MCF 10A (cell line): ENCODE measurements around the gene TMEM147. TPM values are rescaled to one million over a fixed set of nuclear protein-coding genes. Genes with fewer than 3 reads are reported as not detected.

Experiments used
- BruUV-seq: library from RNA; stranded (reverse); fragments of 400-500 nt; replicated peaks from 2 replicates; lab custom pipeline; 2021; lab: Mats Ljungman, UMichigan
- CTCF ChIA-PET: fragments of 300-600 bp; sonication (Branson Sonifier 250); formaldehyde crosslinking; extraction: SDS; loops from one replicate; lab custom pipeline; 2021; ENCODE audit warnings: antibody characterized with exemption, inconsistent platforms; lab: Yijun Ruan, JAX
- POLR2A ChIA-PET: fragments of 300-600, 350-650 bp; sonication (Branson Sonifier 250); formaldehyde crosslinking; extraction: SDS; loops from one replicate; lab custom pipeline; 2020; ENCODE audit warnings: antibody characterized with exemption, inconsistent platforms; lab: Yijun Ruan, JAX
- DNase-seq: peaks from one replicate; pipeline ENCODE4 v3.0.0-alpha.2; 2018; ENCODE audit not compliant: unreplicated experiment
- H3K27ac Mint-ChIP-seq: one replicate; pipeline ENCODE4 v1.8.0; 2022; ENCODE audit warnings: mild to moderate bottlenecking, low read depth, mixed read lengths; ENCODE audit not compliant: unreplicated experiment
- H3K27me3 Mint-ChIP-seq: one replicate; pipeline ENCODE4 v1.8.0; 2022; ENCODE audit warnings: mixed read lengths; ENCODE audit not compliant: insufficient read depth, unreplicated experiment
- H3K36me3 Mint-ChIP-seq: one replicate; pipeline ENCODE4 v1.8.0; 2022; ENCODE audit warnings: mild to moderate bottlenecking, moderate library complexity, mixed read lengths; ENCODE audit not compliant: insufficient read depth, unreplicated experiment
- H3K4me1 Mint-ChIP-seq: one replicate; pipeline ENCODE4 v1.8.0; 2022; ENCODE audit warnings: mixed read lengths; ENCODE audit not compliant: insufficient read depth, unreplicated experiment
- H3K4me3 Mint-ChIP-seq: one replicate; pipeline ENCODE4 v1.8.0; 2022; ENCODE audit warnings: mild to moderate bottlenecking, moderate library complexity, mixed read lengths; ENCODE audit not compliant: unreplicated experiment
- H3K9me3 Mint-ChIP-seq: one replicate; pipeline ENCODE4 v1.8.0; 2022; ENCODE audit warnings: mixed read lengths; ENCODE audit not compliant: unreplicated experiment
- intact Hi-C: fragments of 100-400 bp; cut with micrococcal nuclease; formaldehyde crosslinking; loops from 2 replicates; pipeline ENCODE4 v1.14.1; 2022
- total RNA-seq: library from RNA; stranded (reverse); gene quantifications from 2 replicates; pipeline ENCODE4 v1.2.3, GENCODE V29; 2022
- TF ChIP-seq, protein P1 (sequence below): fragments of 200-600 bp; IDR thresholded peaks from one replicate; pipeline ENCODE4 v1.8.0; 2022; ENCODE audit warnings: antibody characterized with exemption, mild to moderate bottlenecking; ENCODE audit not compliant: unreplicated experiment

The TMEM147 gene
- total RNA-seq, 1 experiment from 2014 or later = 110 TPM

DNA sequence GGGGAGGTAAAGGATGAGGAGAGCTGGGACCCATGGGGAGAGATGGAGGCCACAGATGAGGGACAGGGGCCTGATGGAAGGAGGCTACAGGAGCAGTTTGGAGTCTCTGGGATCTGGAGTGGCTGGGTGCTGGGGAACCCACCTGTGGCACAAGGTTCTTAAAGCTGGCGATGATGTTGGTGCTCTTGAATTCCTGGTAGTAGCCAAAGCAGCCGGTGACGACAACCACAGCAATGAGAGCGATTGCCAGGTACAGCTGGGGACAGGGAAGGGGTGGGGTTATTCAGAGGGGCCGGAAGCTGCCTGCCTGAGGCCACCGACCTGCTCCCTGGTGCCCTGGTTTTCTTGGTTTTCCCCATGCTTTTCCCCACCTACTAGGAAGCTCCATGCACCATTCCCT, 15.3 kb downstream of the TMEM147 start:
- peaks cover 41% of the 10 kb centered on the region for H3K27me3 Mint-ChIP-seq
- POLR2A ChIA-PET = interaction anchor here (0.8 kb wide), 1 partner anchor 23 kb away, joined by 3 read pairs; no protein-coding TSS in a partner anchor
- intact Hi-C loops = no loop called here

DNA sequence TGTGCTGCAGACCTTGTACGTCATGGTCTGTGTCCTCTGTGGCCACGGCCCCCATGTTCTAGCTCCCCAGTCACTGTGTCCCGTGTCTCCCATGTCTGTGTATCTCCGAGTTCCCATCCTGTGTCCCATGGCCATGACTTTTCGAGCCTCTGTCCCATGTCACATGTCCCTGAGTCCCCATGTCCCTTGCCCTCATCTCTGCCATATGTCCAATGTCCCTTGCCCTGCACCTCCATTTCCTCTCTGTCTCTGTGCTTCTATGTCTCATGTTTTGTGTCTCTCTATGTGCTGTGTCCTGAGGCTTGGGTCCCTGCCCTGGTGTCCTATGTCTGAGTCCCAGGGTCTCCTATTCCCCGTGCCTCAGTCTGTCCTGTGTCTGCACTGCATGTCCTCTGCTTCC, 16.0 kb downstream of the TMEM147 start:
- TF ChIP-seq, protein P1, sequence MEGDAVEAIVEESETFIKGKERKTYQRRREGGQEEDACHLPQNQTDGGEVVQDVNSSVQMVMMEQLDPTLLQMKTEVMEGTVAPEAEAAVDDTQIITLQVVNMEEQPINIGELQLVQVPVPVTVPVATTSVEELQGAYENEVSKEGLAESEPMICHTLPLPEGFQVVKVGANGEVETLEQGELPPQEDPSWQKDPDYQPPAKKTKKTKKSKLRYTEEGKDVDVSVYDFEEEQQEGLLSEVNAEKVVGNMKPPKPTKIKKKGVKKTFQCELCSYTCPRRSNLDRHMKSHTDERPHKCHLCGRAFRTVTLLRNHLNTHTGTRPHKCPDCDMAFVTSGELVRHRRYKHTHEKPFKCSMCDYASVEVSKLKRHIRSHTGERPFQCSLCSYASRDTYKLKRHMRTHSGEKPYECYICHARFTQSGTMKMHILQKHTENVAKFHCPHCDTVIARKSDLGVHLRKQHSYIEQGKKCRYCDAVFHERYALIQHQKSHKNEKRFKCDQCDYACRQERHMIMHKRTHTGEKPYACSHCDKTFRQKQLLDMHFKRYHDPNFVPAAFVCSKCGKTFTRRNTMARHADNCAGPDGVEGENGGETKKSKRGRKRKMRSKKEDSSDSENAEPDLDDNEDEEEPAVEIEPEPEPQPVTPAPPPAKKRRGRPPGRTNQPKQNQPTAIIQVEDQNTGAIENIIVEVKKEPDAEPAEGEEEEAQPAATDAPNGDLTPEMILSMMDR = no peak
- CTCF ChIA-PET = no interaction called here
- peaks cover 41% of the 10 kb centered on the region for H3K27me3 Mint-ChIP-seq
- H3K27ac Mint-ChIP-seq = no peak overlapping the region
- H3K9me3 Mint-ChIP-seq = no peaks in the 10 kb centered on the region
- H3K4me1 Mint-ChIP-seq = no peaks in the 10 kb centered on the region
- DNase-seq = no peak
- no peak overlapping the region for H3K4me3 Mint-ChIP-seq
- POLR2A ChIA-PET = no interaction called here
- intact Hi-C loops = no loop called here
- no peaks in the 10 kb centered on the region for H3K36me3 Mint-ChIP-seq
- no TSS peak for BruUV-seq

More for the DNA sequence above, 15.3 kb downstream of the TMEM147 start:
- H3K9me3 Mint-ChIP-seq = no peaks in the 10 kb centered on the region
- CTCF ChIA-PET = interaction anchor here (2.6 kb wide), 1 partner anchor 12 kb away, joined by 15 read pairs; no protein-coding TSS in a partner anchor
- no peak overlapping the region for H3K4me3 Mint-ChIP-seq
- no peak overlapping the region for H3K27ac Mint-ChIP-seq
- BruUV-seq = no TSS peak
- DNase-seq = no peak
- no peaks in the 10 kb centered on the region for H3K36me3 Mint-ChIP-seq
- TF ChIP-seq, protein P1 = no peak
- H3K4me1 Mint-ChIP-seq = no peaks in the 10 kb centered on the region

DNA sequence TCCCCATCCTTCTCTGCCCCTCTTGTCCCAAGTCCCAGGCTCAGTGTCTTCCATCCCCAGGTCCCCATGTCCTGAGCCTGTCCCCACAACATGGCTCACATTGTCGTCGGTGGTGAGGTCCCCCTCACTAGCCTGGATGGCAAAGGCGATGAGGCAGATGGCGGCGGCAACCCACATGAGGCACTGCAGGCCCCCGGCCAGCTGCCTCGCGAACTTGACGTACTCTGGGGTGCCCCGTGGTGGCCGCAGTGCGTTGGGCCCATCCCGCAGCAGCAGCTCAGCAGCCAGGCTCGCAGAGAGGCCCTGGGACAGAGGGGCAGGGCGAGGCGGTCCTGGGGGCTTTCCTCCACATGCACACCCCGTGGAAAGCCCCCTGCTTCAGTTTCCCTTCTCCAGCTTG, 16.9 kb downstream of the TMEM147 start:
- ChIA-PET POLR2A (interaction anchor here (0.6 kb wide), 1 partner anchor 104 kb away, joined by 3 read pairs; the partner anchor contains the start of gene UPK1A), CTCF (no interaction called here)
- H3K27me3 Mint-ChIP-seq = peaks cover 41% of the 10 kb centered on the region
- intact Hi-C loops = no loop called here
- no TSS peak for BruUV-seq
- H3K4me1 Mint-ChIP-seq = no peaks in the 10 kb centered on the region
- H3K36me3 Mint-ChIP-seq = no peaks in the 10 kb centered on the region
- no peak for DNase-seq
- TF ChIP-seq, protein P1 = no peak
- H3K9me3 Mint-ChIP-seq = no peaks in the 10 kb centered on the region
- H3K27ac Mint-ChIP-seq = no peak overlapping the region
- H3K4me3 Mint-ChIP-seq = no peak overlapping the region

DNA sequence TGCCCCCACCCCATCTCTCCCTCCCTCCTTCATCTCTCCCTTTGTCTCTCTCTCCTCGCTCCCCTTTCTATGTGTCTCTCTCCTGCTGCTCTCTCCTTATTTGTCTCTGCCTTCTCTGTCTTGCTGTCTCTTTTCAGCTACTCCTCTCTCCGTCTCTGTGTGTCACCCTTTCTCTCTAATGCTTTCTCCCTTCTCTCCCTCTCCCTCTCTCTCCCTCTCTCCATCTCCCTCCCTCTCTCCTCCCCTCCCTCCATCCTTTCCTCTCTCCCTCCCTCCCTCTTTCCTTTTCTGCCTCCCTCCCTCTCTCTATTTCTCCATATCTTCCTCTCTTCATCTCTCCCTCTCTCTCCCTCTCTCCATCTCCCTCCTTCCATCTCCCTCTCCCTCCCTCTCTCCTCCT, 17.4 kb downstream of the TMEM147 start:
- peaks cover 41% of the 10 kb centered on the region for H3K27me3 Mint-ChIP-seq
- intact Hi-C loops = no loop called here
- H3K27ac Mint-ChIP-seq = no peak overlapping the region
- CTCF ChIA-PET = interaction anchor here (0.7 kb wide), 1 partner anchor 13 kb away, joined by 3 read pairs; no protein-coding TSS in a partner anchor
- TF ChIP-seq, protein P1 = no peak
- no peaks in the 10 kb centered on the region for H3K36me3 Mint-ChIP-seq
- no peaks in the 10 kb centered on the region for H3K9me3 Mint-ChIP-seq
- no TSS peak for BruUV-seq
- DNase-seq = no peak
- no peaks in the 10 kb centered on the region for H3K4me1 Mint-ChIP-seq
- no peak overlapping the region for H3K4me3 Mint-ChIP-seq
- POLR2A ChIA-PET = interaction anchor here (0.6 kb wide), 1 partner anchor 104 kb away, joined by 3 read pairs; the partner anchor contains the start of gene UPK1A
